Measurements from ENCODE around the gene CD55.

DNA sequence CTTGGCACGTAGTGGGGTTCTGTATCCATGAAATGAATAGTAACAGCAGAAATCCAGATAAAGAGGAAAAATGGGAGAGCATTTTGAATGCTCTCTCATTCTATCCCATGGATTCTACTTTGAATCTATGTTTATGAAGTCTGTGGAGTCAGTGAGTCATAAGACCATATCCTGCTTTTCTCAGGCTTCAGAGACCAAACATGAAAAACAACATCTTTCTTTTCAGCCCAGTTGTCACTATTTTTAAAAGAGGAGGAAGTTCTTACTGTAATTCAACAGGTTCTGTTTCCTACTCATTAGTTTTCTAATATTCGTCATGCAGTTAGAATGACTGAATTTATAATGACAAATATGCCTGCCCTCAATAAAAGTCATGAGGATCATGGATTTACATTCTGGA, 39.4 kb upstream of the CD55 start:
- TF ChIP-seq, protein P1, sequence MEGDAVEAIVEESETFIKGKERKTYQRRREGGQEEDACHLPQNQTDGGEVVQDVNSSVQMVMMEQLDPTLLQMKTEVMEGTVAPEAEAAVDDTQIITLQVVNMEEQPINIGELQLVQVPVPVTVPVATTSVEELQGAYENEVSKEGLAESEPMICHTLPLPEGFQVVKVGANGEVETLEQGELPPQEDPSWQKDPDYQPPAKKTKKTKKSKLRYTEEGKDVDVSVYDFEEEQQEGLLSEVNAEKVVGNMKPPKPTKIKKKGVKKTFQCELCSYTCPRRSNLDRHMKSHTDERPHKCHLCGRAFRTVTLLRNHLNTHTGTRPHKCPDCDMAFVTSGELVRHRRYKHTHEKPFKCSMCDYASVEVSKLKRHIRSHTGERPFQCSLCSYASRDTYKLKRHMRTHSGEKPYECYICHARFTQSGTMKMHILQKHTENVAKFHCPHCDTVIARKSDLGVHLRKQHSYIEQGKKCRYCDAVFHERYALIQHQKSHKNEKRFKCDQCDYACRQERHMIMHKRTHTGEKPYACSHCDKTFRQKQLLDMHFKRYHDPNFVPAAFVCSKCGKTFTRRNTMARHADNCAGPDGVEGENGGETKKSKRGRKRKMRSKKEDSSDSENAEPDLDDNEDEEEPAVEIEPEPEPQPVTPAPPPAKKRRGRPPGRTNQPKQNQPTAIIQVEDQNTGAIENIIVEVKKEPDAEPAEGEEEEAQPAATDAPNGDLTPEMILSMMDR (conservative IDR thresholded peaks at IDR 0.05; ENCODE audit: low read depth, low read length) = no peak
- TF ChIP-seq EZH2 (IDR thresholded peaks at IDR 0.05; ENCODE audit: borderline replicate concordance, low read depth, low read length, poor library complexity, severe bottlenecking) = no peak
